HL-60 (cell line): Measurements from ENCODE around the gene FRAT1.

Experiments
- GABPA ChIP-seq: IDR thresholded peaks from 2 replicates; pipeline ENCODE4 v1.6.1; 2012; ENCODE audit warnings: low read depth
- SPI1 ChIP-seq: IDR thresholded peaks from 2 replicates; pipeline ENCODE4 v1.6.1; 2012; ENCODE audit warnings: low read depth, mild to moderate bottlenecking, borderline replicate concordance
- TF ChIP-seq, protein P1 (sequence below): IDR thresholded peaks from one replicate; pipeline ENCODE4 v1.5.1; 2011; ENCODE audit warnings: low read length, control low read depth, inconsistent platforms; ENCODE audit not compliant: insufficient read depth
- TF ChIP-seq, protein P2 (sequence below): IDR thresholded peaks from 2 replicates; pipeline ENCODE4 v1.6.1; 2012; ENCODE audit warnings: low read depth; ENCODE audit not compliant: insufficient replicate concordance

DNA sequence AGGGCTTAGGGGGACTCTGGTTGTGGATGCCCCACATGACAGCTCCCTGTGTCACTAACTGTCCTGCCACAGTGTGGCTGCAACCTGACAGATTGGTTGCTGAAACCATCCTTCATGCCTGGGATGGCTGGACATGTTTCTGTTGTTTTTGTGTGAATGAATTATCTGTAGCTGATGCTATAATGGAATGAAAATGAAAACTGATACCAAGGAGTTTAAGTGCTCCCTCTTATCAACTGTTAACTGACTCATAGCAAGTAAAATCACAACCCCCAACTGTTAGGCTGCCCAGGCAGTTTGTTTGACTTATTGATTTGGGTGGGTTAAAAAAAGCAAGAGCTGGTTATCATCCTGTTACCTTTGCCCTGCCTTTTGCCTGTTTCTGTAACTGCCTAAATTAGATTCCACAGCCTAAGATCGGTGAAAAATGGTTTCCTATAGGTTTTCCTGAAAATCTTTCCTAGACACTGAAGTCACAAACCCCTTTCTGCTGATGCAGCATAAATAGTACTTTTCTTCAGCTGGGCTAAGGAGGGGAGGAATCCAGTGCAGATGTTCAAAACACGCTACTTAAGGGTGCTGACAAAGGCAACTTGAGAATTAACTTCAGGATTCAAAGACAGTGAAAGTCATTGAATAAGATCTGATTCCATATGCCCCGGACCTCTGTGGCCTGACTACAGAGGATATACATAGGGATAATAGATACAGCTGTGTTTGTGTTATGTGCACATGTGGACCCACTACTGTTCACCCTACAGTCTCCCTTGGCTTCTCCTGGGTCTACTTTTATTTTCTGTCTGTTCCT is 9.8 kb downstream of the FRAT1 start:
- TF ChIP-seq, protein P1, sequence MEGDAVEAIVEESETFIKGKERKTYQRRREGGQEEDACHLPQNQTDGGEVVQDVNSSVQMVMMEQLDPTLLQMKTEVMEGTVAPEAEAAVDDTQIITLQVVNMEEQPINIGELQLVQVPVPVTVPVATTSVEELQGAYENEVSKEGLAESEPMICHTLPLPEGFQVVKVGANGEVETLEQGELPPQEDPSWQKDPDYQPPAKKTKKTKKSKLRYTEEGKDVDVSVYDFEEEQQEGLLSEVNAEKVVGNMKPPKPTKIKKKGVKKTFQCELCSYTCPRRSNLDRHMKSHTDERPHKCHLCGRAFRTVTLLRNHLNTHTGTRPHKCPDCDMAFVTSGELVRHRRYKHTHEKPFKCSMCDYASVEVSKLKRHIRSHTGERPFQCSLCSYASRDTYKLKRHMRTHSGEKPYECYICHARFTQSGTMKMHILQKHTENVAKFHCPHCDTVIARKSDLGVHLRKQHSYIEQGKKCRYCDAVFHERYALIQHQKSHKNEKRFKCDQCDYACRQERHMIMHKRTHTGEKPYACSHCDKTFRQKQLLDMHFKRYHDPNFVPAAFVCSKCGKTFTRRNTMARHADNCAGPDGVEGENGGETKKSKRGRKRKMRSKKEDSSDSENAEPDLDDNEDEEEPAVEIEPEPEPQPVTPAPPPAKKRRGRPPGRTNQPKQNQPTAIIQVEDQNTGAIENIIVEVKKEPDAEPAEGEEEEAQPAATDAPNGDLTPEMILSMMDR, result no peak
- TF ChIP-seq GABPA (no peak), SPI1 (no peak)
- TF ChIP-seq, protein P2, sequence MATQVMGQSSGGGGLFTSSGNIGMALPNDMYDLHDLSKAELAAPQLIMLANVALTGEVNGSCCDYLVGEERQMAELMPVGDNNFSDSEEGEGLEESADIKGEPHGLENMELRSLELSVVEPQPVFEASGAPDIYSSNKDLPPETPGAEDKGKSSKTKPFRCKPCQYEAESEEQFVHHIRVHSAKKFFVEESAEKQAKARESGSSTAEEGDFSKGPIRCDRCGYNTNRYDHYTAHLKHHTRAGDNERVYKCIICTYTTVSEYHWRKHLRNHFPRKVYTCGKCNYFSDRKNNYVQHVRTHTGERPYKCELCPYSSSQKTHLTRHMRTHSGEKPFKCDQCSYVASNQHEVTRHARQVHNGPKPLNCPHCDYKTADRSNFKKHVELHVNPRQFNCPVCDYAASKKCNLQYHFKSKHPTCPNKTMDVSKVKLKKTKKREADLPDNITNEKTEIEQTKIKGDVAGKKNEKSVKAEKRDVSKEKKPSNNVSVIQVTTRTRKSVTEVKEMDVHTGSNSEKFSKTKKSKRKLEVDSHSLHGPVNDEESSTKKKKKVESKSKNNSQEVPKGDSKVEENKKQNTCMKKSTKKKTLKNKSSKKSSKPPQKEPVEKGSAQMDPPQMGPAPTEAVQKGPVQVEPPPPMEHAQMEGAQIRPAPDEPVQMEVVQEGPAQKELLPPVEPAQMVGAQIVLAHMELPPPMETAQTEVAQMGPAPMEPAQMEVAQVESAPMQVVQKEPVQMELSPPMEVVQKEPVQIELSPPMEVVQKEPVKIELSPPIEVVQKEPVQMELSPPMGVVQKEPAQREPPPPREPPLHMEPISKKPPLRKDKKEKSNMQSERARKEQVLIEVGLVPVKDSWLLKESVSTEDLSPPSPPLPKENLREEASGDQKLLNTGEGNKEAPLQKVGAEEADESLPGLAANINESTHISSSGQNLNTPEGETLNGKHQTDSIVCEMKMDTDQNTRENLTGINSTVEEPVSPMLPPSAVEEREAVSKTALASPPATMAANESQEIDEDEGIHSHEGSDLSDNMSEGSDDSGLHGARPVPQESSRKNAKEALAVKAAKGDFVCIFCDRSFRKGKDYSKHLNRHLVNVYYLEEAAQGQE, result no peak
